Stomach (tissue), 4 donors: ENCODE measurements around the gene APEX1.

Source experiments
- EP300 ChIP-seq: sonication (generic); formaldehyde crosslinking; IDR thresholded peaks from one replicate; pipeline ENCODE4 v1.6.1; 2017; ENCODE audit warnings: antibody characterized with exemption
- POLR2A ChIP-seq, 4 donors: fragments of 450-650 bp; IDR thresholded peaks; one replicate each; pipeline ENCODE4 v1.6.1; 2016; ENCODE audit warnings: antibody characterized with exemption in 4 of 4, control low read depth in 2 of 4, mild to moderate bottlenecking in 1 of 4, moderate library complexity in 1 of 4
- POLR2AphosphoS5 ChIP-seq, 3 donors: sonication (generic); formaldehyde crosslinking; IDR thresholded peaks; one replicate each; pipeline ENCODE4 v1.6.1; 2016; ENCODE audit warnings: antibody characterized with exemption in 3 of 3
- TF ChIP-seq, protein P1 (sequence below), 7 experiments: fragments of 450-650 bp in 4 of 7; fragments of 200-600 bp in 3 of 7; sonication (generic) in 3 of 7; IDR thresholded peaks; one replicate each; pipeline ENCODE4 v1.5.1; 2016 to 2019; ENCODE audit warnings: antibody characterized with exemption in 7 of 7, control low read depth in 2 of 7, mild to moderate bottlenecking in 1 of 7

DNA sequence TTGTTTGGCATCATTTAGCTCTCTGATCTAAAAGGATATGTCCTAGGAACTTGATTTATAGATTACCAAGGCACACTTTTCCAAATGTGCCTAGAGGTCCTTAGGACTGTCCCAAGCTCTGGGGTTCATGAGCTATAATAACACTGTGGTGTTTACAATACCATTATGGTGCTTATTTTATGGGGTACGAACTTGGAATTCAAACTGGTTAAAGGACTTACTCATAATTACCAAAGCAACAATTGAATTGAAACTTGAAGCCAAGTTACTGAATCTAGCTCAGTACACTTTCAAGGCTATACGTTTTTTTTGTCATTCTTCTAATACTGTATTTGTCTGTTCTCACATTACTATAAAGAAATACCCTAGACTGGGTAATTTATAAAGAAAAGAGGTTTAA lies 32.1 kb upstream of the APEX1 start:
- TF ChIP-seq, protein P1, sequence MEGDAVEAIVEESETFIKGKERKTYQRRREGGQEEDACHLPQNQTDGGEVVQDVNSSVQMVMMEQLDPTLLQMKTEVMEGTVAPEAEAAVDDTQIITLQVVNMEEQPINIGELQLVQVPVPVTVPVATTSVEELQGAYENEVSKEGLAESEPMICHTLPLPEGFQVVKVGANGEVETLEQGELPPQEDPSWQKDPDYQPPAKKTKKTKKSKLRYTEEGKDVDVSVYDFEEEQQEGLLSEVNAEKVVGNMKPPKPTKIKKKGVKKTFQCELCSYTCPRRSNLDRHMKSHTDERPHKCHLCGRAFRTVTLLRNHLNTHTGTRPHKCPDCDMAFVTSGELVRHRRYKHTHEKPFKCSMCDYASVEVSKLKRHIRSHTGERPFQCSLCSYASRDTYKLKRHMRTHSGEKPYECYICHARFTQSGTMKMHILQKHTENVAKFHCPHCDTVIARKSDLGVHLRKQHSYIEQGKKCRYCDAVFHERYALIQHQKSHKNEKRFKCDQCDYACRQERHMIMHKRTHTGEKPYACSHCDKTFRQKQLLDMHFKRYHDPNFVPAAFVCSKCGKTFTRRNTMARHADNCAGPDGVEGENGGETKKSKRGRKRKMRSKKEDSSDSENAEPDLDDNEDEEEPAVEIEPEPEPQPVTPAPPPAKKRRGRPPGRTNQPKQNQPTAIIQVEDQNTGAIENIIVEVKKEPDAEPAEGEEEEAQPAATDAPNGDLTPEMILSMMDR (IDR thresholded peaks at IDR 0.05) = no peak
- TF ChIP-seq EP300 = no peak
- no peak for TF ChIP-seq POLR2AphosphoS5 (IDR thresholded peaks at IDR 0.05)
- TF ChIP-seq POLR2A (IDR thresholded peaks at IDR 0.05) = no peak
